ENCODE measurements around the gene NCKAP5. TPM values are rescaled to one million over a fixed set of nuclear protein-coding genes. Genes with fewer than 3 reads are reported as not detected.

NCKAP5 gene
- total and polyA plus RNA-seq, 2 of the 13 experiments (the other 11 are each of a cell fraction or from before 2014, with no cell fraction given), result 0.01 TPM; not detected in 1

DNA sequence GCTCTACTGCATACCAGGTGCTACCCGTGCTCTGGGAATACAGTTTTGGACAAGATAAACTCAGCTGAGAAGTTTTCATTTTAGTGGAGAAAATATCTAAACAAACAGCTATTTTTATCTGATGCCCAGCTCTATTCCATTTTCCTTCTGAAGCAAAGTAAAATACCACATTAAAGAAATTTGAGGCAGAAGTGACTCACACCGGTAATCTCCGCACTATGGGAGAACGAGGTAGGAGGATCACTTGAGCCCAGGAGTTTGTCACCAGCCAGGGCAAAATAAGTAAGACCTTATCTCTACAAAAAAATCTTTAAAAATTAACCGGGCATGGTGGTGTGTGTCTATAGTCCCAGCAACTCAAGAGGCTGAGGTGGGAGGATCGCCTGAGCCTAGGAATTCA is 482.1 kb downstream of the NCKAP5 start:
- TF ChIP-seq, protein P1, sequence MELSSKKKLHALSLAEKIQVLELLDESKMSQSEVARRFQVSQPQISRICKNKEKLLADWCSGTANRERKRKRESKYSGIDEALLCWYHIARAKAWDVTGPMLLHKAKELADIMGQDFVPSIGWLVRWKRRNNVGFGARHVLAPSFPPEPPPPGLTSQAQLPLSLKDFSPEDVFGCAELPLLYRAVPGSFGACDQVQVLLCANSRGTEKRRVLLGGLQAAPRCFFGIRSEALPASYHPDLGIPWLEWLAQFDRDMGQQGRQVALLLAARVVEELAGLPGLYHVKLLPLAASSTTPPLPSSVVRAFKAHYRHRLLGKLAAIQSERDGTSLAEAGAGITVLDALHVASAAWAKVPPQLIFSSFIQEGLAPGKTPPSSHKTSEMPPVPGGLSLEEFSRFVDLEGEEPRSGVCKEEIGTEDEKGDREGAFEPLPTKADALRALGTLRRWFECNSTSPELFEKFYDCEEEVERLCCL (CRISPR knock-in tag; IDR thresholded peaks at IDR 0.05; ENCODE audit: borderline replicate concordance), result no peak
- TF ChIP-seq, protein P2, sequence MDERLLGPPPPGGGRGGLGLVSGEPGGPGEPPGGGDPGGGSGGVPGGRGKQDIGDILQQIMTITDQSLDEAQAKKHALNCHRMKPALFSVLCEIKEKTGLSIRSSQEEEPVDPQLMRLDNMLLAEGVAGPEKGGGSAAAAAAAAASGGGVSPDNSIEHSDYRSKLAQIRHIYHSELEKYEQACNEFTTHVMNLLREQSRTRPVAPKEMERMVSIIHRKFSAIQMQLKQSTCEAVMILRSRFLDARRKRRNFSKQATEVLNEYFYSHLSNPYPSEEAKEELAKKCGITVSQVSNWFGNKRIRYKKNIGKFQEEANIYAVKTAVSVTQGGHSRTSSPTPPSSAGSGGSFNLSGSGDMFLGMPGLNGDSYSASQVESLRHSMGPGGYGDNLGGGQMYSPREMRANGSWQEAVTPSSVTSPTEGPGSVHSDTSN (CRISPR knock-in tag; IDR thresholded peaks at IDR 0.05), result no peak
- TF ChIP-seq SP1 (IDR thresholded peaks at IDR 0.05) (no peak), SP1 (CRISPR knock-in tag; IDR thresholded peaks at IDR 0.05) (no peak), FOXA3 (CRISPR knock-in tag; IDR thresholded peaks at IDR 0.05) (no peak), KLF11 (CRISPR knock-in tag; IDR thresholded peaks at IDR 0.05) (no peak), POLR2G (IDR thresholded peaks at IDR 0.05; ENCODE audit: low read depth, low read length) (no peak), SNAPC2 (CRISPR knock-in tag; IDR thresholded peaks at IDR 0.05) (no peak), ZNF350 (CRISPR knock-in tag; IDR thresholded peaks at IDR 0.05; ENCODE audit: borderline replicate concordance, low read depth) (no peak)
- TF ChIP-seq, protein P3, sequence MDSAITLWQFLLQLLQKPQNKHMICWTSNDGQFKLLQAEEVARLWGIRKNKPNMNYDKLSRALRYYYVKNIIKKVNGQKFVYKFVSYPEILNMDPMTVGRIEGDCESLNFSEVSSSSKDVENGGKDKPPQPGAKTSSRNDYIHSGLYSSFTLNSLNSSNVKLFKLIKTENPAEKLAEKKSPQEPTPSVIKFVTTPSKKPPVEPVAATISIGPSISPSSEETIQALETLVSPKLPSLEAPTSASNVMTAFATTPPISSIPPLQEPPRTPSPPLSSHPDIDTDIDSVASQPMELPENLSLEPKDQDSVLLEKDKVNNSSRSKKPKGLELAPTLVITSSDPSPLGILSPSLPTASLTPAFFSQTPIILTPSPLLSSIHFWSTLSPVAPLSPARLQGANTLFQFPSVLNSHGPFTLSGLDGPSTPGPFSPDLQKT (CRISPR knock-in tag; IDR thresholded peaks at IDR 0.05; ENCODE audit: borderline replicate concordance), result no peak
- TF ChIP-seq, protein P4, sequence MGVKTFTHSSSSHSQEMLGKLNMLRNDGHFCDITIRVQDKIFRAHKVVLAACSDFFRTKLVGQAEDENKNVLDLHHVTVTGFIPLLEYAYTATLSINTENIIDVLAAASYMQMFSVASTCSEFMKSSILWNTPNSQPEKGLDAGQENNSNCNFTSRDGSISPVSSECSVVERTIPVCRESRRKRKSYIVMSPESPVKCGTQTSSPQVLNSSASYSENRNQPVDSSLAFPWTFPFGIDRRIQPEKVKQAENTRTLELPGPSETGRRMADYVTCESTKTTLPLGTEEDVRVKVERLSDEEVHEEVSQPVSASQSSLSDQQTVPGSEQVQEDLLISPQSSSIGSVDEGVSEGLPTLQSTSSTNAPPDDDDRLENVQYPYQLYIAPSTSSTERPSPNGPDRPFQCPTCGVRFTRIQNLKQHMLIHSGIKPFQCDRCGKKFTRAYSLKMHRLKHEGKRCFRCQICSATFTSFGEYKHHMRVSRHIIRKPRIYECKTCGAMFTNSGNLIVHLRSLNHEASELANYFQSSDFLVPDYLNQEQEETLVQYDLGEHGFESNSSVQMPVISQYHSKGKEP (CRISPR knock-in tag; IDR thresholded peaks at IDR 0.05), result no peak
- Histone ChIP-seq H3K4me2 (ENCODE audit: low read depth, low read length) (no peak overlapping the region), H3K27me3 (ENCODE audit: control insufficient read depth in 1 of 2, insufficient read depth in 2 of 2, low read length in 2 of 2) (no peaks in the 10 kb centered on the region), H3K36me3 (replicated peaks in 1 of 2; ENCODE audit: control insufficient read depth in 1 of 2, insufficient read depth in 2 of 2, low read length in 2 of 2) (no peaks in the 10 kb centered on the region), H3K79me2 (ENCODE audit: insufficient read depth, low read length) (no peaks in the 10 kb centered on the region), H4K20me1 (ENCODE audit: insufficient read depth, low read length) (no peaks in the 10 kb centered on the region), H3K4me3 (replicated peaks in 1 of 3; ENCODE audit: insufficient read depth in 1 of 3, low read depth in 2 of 3, low read length in 3 of 3) (no peak overlapping the region), H3K9me3 (ENCODE audit: low read length) (peaks cover 31% of the 10 kb centered on the region; the same call in 1 of the 2 replicates), H3K4me1 (ENCODE audit: insufficient read depth, low read length) (no peaks in the 10 kb centered on the region), H3K27ac (ENCODE audit: extremely low read length, insufficient read depth, low read length) (no peak overlapping the region), H2AFZ (ENCODE audit: low read length) (no peak overlapping the region), H3K9ac (ENCODE audit: insufficient read depth, low read depth, low read length) (no peak overlapping the region)
- ATAC-seq (no peak), FAIRE-seq (no peak), DNase-seq (ENCODE audit: low spot score) (no peak)
- no TSS peak for BruUV-seq (replicated peaks)
- intact Hi-C loops (cut with micrococcal nuclease; ENCODE audit: unreplicated experiment) (no loop called here), in situ Hi-C loops (cut with HindIII; ENCODE audit: extremely low pct_ligation_motif_present, low pct_unique_long_range_greater_than_20kb) (no loop called here)
- ChIA-PET CTCF (ENCODE audit: low intra/inter-chr PET ratio, low total read pairs) (no interaction called here), POLR2A (no interaction called here)
- WGBS (ENCODE audit: low lambda C conversion rate), result 27% methylated on average over 6 of the region's 6 CpGs

All from HepG2 (cell line).